Nephron (organoid): ENCODE data around the gene ZNF669.

Source experiments
- H3K27ac Mint-ChIP-seq, 3 experiments: 2 replicates each; pipeline ENCODE4 v1.8.0; 2020; ENCODE audit warnings: mixed read lengths in 3 of 3, mild to moderate bottlenecking in 2 of 3, moderate library complexity in 1 of 3
- H3K27me3 Mint-ChIP-seq: 2 replicates; pipeline ENCODE4 v1.8.0; 2021; ENCODE audit warnings: low read depth, mild to moderate bottlenecking, moderate library complexity, mixed read lengths
- H3K36me3 Mint-ChIP-seq: 2 replicates; pipeline ENCODE4 v1.8.0; 2020; ENCODE audit warnings: low read depth, mixed read lengths
- H3K4me1 Mint-ChIP-seq: 2 replicates; pipeline ENCODE4 v1.8.0; 2020; ENCODE audit warnings: mixed read lengths
- H3K4me3 Mint-ChIP-seq, 3 experiments: 2 replicates each; pipeline ENCODE4 v1.8.0; 2020; ENCODE audit warnings: mild to moderate bottlenecking in 3 of 3, mixed read lengths in 3 of 3, moderate library complexity in 2 of 3
- H3K9me3 Mint-ChIP-seq: 2 replicates; pipeline ENCODE4 v1.8.0; 2020; ENCODE audit warnings: mixed read lengths
- TF ChIP-seq, protein P1 (sequence below), 3 experiments: fragments of 200-600 bp; sonication (generic); IDR thresholded peaks; one replicate each; pipeline ENCODE4 v1.5.0; 2021; ENCODE audit warnings: antibody characterized with exemption in 3 of 3; ENCODE audit not compliant: unreplicated experiment in 3 of 3

The ZNF669 gene

DNA sequence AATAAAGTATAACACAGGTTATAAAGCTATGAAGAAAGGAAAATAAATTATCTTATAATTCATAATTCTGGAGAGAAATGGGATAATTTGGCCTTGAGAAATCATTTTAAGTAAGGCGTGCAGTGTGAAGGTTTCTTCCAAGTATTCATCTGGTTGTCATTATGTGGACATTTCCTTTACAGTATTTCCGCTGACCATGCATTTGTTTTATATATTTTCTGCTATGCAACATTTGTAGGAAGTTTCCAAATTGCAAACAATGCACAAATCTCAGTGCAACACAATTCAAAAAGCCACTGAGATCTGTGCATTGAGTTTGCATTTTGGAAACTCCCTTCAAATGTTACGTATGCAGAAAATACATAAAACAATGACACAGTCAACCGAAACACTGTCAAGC is 43.4 kb downstream of the ZNF669 start:
- Mint-ChIP-seq H3K4me1 (no peaks in the 10 kb centered on the region), H3K36me3 (peaks cover 88% of the 10 kb centered on the region), H3K27ac (no peak overlapping the region), H3K9me3 (peaks cover 75% of the 10 kb centered on the region), H3K27me3 (no peaks in the 10 kb centered on the region), H3K4me3 (no peak overlapping the region)
- TF ChIP-seq, protein P1, sequence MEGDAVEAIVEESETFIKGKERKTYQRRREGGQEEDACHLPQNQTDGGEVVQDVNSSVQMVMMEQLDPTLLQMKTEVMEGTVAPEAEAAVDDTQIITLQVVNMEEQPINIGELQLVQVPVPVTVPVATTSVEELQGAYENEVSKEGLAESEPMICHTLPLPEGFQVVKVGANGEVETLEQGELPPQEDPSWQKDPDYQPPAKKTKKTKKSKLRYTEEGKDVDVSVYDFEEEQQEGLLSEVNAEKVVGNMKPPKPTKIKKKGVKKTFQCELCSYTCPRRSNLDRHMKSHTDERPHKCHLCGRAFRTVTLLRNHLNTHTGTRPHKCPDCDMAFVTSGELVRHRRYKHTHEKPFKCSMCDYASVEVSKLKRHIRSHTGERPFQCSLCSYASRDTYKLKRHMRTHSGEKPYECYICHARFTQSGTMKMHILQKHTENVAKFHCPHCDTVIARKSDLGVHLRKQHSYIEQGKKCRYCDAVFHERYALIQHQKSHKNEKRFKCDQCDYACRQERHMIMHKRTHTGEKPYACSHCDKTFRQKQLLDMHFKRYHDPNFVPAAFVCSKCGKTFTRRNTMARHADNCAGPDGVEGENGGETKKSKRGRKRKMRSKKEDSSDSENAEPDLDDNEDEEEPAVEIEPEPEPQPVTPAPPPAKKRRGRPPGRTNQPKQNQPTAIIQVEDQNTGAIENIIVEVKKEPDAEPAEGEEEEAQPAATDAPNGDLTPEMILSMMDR (IDR thresholded peaks at IDR 0.05; ENCODE audit: unreplicated experiment in 3 of 3): no peak

- Mint-ChIP-seq H3K27ac (no peak overlapping the region), H3K4me3 (no peak overlapping the region), H3K27me3 (peaks cover 3% of the 10 kb centered on the region), H3K9me3 (peaks cover 75% of the 10 kb centered on the region), H3K4me1 (no peaks in the 10 kb centered on the region), H3K36me3 (peaks cover 86% of the 10 kb centered on the region)
- TF ChIP-seq, protein P1 (IDR thresholded peaks at IDR 0.05; ENCODE audit: unreplicated experiment in 3 of 3): no peak
Measured at GRCh38 chr1:247056071-247056470, 48.1 kb downstream of the ZNF669 start.

GRCh38 chr1:247054992-247055415 is 49.2 kb downstream of the ZNF669 start:
- TF ChIP-seq, protein P1 (IDR thresholded peaks at IDR 0.05; ENCODE audit: unreplicated experiment in 3 of 3): no peak
- H3K9me3 Mint-ChIP-seq: peaks cover 79% of the 10 kb centered on the region
- no peak overlapping the region for H3K27ac Mint-ChIP-seq
- H3K4me3 Mint-ChIP-seq: no peak overlapping the region
- peaks cover 3% of the 10 kb centered on the region for H3K27me3 Mint-ChIP-seq
- peaks cover 83% of the 10 kb centered on the region for H3K36me3 Mint-ChIP-seq
- H3K4me1 Mint-ChIP-seq: no peaks in the 10 kb centered on the region
